AG08395 (cell line): ENCODE measurements around the gene RGMA.
A peak's percentile ranks its signal among the peaks of the same experiment; 100 is the strongest.

Source experiments
- DNase-seq: peaks from one replicate; pipeline ENCODE4 v3.0.0; 2012; ENCODE audit warnings: mixed read lengths, low spot score

RGMA gene

DNA sequence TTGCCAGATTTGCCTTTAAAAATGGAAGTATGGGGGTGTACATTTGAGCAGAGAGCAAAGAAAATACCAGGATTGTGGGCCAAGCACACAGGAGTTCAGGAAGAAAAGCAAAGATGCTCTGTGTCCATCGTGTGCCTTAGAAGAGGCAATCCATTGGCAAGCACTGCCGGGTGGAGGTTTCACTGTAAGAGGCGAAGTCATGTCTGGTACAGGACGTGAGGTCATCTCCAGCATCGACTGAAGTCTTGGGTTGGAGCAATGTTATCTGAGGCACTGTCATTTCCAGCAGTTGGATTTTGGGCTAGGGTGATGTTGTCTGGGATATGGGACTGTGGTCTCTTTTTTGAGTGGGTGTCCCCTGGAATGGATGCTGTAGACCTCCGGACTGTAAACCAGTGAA, 4.8 kb upstream of the RGMA start:
- DNase-seq = no peak

DNA sequence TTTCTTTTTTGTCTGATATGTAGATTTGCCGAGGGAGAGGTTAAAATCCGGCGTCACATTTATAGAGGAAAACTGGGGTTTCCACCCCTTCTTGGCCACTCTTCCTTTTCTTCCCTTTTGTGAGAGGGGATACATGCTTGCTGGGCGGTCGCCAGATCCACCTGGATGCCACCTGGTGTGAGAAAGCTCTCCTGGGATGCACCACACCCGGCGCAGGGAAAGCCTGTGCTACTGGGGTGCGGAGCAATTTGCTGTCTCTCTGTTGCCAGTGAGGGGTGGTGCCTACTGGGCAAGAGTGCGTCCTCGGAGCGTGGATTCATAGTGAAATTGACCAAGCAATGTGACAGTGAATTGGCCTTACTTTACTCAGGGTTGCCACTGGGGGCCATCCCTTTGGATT, 2.5 kb upstream of the RGMA start:
- no peak for DNase-seq

DNA sequence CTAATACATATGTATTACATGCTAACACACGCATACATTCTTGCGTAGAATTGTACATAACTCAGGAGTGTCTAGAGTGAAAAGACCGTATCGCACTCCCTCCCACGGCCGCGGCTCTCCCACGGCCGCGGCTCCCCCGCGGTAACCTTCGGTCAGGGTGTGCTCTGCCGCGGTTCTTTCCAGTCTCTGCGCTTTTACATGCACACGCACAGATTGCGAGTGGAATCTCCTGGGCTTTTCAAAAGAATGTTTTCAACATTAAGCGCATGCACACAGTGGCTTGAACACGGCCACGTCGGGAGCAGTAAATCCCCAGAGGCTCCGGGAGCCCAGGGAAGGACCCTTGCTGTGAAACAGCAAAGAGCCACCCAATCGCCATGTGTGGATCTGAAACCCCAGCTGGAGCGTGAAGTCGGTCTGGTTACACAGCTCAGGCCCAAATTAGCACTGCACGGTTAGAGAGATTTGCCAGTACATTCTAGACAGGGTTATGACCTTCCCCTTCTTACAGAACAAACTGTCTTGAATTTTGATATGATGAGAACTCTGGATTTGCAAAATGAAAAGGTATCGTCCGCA, 805 bp upstream of the RGMA start:
- DNase-seq = no peak

DNA sequence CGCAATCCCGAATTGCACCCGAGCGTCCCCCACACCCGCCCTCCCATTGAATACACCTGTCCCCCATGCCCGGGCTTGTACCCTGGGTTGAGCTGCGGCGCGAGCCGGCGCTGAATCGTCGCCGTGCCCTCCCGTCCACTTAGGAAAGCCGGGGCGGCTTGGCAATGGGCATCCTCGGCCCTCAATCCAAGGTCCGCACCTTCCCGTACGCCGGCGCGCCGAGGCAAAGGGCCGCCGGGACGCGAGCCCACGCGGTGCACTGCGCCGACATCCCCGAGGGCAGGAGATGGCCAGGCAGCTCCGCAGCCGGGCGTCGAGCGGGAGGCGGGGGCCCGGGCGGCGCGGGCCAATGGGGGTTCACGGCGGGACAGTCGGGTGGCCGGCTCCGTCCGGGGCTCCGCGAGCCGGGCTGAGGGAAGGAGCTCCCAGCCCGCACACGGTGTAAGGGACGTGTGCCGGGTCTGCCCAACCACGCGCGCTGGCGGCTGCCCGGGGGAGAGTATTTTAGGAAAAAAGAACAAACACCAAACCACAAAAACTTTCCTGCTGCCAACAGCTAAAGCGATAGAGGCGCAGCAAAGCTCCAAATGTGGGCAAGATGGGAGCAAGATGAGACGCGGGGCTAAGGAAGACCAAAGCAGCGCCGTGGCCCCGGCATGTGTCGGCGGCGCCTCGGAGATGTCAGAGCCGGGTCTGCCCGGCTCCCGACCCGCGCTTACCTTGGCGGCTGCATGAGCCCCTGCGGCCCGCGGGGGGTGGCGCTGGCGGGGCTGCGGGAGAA, 621 bp downstream of the RGMA start:
- peak; percentile 27 for DNase-seq

DNA sequence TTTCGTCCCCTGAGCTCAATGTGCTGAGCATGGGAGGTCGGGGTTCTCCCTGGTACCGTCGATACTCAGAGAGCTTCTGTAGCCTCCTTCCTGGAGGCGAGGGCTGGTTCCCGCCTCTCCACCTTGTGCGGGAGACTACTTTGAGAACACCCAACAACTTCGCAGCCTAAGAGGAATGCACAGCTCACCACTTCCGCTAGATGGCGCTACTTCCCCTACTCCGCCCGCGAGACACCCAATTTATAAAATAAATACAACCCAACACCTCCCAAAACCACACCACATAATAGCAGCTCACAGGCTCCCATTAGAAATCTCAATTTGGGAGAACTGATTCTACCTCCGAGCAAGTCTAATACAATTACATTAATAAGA, 1.2 kb downstream of the RGMA start:
- DNase-seq = peak; percentile 71

DNA sequence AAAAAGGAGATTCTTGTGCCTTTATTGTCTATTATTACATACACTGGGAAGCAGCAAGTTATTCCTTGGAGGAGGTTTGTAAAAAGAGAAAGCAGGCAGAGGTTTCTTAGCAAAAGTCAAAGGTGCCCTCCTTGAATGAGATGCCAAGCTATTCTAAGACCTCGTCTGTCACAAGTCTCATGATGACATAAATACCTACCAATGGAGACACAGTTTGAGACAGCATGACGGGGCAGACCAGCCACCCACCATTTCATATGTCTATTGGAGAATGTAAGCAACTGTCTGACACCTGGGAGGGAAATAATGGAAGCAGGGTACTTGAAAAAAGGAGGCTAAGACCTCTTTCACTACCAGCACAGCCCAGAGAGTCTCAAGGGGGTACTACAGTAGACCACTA, 2.2 kb downstream of the RGMA start:
- DNase-seq = no peak

DNA sequence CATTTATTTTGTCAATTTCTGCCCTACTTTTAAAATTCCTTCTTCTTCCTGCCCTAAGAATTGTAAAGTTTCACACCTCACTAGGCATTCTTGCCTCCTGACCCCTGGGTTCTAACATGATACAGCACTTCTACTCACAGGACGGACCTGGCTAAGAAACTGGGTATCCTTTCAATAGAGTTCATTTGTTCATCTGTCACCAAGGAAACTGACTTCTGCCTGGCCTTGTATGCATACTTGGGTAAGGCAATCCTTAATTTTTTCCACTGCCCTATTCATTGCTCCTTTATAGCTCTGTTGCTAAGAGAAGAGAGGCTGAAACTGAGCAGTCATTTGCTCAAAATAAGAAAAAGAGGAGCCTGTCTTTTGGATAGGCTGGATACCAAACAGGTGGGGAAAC, 3.3 kb downstream of the RGMA start:
- no peak for DNase-seq

DNA sequence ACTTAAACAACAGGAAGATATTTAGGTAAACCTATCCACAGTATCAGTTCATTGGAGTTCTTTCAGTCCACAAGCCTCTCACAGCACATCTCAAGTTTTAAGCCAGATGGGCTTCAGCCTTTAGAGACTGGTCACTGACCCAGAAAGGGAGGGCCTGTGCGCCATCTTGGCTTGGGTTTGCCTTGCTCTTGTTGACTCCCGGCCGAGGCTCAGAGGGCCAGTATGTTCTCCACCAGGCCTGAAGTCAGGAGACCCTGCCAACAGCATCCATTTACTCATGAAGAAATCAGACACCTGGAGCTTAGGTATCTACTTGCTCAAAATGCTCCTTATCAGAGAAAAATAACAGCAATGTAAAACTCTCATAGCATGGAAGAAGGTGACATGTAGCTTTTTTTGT, 6.2 kb downstream of the RGMA start:
- DNase-seq = no peak

DNA sequence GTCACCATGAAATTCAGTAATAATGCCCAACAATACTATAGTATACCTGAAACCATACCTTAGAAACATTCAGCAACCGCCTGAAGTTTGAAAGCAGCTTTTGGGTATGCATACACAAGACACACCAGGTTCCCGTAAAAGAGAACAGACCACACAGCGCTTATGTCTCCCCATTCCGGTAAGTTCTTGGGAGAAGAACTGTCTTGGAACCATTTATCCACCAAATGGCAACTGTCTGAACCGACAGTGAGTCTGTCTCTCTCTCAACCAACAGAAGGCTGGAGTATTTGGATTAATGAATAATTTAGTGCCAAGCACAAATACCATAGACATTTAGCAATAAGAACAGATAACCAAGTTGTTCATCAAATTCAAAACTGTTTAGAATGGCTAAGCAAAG, 7.6 kb downstream of the RGMA start:
- DNase-seq = no peak

DNA sequence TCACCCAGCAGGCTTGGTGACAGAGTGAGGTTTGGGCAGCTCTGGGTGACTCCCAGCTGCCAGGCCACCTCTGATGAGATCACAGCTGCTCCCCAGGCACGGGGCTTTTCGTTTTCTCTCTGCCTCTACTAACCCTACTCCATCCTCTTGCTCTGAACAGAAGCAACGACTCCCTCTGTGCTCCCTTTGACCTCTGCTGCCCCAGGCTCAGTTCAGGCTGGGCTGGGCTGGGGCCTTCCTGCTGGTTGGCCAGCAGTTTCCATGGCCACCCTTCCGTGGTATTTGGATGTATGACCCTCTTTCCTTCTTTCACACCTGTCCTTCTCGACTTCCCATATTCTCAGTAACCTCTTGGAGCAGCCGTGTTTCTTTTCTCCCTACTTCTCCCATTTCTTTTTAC, 8.6 kb downstream of the RGMA start:
- no peak for DNase-seq

DNA sequence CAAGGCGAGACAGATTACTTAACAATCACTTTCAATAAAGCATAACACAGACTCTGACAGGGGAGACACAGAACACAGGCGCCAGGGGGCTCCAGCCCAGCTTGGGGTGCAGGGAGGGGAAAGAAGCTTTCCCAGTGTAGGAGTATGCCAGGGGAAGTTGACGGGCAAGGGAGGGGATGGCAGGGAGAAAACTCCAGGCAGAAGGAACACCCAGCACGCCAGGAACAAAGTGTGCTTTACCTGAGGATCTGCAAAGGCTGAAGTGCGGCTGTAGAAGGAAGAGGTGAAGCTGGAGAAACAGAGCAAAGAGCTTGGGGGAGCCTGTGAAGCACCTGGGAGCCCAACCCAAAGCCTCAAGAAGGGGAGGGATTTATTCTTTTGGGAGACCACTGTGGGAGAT, 12.1 kb downstream of the RGMA start:
- DNase-seq = no peak

DNA sequence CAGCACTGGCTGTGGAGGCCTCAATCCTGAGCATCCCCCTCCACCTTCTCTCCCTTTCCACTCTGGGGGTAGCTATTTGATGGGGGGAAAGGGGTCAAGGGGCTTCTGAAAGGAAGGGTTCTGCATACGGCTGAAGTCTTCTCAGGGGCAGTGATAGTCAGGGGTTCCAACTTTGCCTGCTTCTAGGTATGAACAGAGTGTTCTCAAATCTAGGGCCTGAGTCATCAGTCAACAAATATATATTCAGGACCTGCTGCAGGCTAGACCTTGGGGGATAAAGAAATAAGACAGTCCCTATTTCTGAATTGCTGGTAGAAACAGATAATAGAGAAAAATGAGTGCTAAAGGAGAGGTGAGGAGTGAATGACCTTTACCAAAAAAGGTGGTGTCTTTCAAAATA, 12.8 kb downstream of the RGMA start:
- no peak for DNase-seq

DNA sequence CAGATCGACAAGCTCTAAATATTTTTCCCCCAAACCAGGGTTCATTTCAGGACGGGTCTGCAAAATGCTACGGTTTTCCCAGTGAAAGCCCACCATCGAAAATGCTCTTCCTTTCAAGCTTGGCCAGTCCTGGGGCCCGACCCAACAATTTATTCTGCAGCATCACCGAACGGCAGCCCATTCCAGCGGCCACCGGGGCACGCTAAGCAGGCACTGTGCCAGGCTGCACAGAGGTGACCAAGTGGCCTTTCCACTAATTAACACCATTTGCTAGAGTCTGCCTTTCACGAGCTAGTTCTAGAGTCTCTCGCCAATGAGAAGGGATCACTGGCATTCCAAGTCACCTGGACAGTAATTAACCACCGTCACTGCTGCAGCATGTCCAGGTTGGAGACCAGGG, 14.4 kb downstream of the RGMA start:
- no peak for DNase-seq

DNA sequence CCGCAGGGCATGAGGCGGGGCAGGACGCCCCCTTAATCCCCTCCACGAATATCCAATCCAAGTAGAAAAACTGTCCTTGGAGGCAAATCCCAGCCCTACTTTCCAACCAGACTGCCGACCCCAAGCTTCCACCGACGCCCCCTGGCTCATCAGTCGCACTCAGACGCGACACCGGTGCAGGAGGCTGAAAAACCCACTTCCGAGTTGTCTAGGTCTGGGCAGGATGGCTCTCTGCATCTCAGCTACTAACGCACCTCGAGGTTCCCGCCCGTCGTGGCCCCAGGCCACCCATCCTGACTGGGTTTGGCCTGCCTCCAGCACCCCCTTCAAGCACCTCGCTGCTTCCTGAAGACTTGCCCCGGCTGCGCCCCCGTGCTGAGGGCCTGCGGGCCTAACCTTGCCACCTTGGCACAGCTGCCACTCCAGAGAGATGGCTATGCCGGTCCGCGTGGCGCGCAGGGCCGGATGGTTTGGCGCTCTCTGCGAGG, 15.5 kb downstream of the RGMA start:
- DNase-seq = no peak

DNA sequence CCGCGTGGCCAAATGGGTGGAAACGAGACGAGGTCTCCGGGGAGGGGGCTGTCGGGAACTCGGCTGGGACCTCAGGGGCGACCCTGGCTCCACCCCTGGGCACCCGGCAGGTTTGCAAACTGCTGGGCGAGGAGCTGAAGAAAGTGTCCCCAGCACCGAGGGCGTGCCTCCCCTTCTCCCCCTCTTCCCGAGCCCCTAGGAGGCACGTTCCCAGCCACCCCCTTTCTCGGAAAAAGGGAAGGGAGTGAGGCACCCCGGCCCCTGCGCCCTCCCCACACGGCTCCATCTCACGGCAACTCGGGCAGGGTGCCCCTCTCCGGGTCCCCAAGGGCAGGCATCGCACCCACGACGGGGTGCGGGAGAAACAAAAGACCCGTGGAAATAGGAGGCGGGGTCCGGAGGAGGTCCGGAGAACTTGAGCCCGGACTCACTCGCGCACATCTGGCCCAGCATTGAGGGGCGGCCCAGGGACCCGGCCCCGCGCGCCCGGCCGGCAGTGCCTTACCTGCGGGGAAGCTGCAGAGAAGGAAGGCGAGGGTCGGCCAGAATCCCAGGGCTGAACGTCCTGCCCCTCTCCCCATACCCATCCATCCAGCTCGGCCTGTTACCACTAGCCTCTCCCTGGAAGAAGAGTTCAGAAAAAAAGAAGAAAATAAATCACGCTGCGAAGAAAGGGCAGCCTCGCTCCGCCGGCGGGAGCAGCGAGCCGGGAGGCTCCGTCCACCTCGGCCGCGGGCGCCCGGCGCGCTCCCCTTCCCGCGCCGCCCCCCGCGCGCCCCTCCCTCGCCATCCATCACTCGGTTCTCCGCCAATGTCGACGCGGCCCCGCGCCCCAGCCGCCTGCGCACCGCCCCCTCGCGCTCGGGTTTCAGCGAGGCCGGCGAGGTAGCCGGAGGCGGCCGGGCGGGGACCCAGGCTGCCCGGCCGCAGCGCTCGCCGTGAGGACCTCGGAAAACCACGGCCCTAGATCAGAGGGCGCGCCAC, 16.3 kb downstream of the RGMA start:
- DNase-seq = peak; percentile 69

DNA sequence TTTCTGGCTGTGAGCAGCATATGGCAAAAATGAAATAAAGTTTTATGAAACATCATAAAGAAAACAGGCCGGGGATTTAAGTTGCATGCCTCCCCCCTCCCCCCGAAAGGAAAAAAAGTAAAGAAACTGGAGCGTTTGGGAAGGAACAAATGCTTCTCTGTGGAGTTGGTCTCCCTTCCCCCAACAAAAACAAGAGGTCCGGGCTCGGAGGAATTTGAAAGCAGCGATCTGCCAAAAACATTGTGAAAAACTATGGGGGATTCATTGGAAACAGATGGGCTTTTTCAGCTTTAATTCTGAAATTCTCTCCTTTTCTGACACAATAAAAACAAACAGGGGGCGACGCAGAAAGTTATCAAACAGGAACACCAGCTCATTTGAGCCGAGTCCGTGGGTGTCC, 17.0 kb downstream of the RGMA start:
- peak; percentile 50 for DNase-seq

DNA sequence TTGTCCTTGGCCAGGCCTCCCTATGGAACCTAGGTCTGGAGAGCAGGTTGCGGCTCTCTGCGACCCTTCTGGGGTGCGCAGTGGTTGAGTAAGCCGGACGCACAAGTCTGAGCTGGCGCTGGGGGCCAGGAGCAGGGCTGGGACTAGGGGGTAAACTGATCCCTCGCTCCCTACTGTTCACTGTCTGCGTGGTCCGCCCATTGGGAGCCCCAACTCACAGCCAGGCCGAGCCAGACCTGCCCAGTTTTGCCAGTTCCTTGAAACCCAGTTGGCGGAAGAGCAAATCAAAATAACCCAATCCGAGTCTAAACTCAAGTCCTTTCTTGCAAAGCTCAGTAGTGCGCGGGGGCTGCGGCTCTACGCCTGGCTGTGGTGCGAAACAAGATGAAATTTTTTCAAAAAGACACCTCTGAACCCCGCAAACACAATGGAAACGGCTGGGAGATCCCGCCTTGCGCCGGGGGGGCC, 17.5 kb downstream of the RGMA start:
- DNase-seq = no peak

DNA sequence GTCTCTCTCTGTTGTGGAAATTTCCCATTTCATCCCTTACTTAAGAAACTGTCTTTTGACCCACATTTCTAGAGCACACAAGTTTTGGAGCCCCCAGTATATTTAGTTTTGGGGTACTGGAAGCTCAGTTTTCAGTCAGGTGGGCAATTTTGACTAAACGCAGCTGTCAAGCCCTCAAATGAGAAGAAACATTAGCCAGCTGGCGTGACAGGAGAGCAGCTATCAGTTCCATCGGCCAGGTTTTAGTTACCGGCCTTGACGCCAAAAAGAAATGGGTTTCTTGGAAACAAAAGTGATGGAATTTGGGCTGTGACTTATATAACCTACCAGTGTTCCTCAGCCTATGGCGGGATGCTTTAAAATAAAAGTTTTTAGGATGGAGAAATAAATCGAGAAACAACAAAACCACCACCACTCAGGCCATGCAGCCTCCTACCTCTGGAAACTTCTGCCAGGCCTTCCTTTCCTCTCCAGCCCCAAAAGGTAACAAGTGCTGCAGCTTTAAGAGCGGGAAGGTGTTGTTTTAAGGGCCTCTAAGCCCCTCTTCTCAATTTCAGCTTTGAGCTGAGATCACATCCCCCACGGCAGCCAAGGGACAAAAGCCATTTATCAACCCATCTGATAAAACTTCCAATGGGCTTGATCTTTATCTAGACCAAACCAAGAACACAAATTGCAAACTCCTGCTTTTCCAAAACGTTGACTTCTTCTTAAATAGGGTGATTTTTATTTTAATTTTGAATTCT, 18.3 kb downstream of the RGMA start:
- no peak for DNase-seq

DNA sequence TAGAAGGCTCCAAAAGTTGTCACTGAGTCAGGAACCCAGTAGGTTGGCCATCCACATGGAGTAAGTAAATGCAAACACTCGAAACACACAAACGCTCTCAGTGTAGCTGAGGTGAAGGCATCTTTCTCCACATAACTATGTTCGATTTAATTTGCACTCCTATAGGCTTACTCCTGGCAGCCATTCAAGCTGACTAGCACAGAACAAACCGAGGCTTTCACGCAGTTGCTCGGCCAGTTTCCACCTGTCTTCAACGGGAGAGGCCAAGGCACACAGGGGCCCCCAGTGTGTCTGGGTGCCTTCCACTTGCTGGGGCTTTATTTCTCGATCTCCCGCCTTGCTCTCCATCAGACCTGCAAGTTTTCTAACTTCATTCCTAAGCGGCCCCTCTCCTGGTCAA, 18.9 kb downstream of the RGMA start:
- no peak for DNase-seq

DNA sequence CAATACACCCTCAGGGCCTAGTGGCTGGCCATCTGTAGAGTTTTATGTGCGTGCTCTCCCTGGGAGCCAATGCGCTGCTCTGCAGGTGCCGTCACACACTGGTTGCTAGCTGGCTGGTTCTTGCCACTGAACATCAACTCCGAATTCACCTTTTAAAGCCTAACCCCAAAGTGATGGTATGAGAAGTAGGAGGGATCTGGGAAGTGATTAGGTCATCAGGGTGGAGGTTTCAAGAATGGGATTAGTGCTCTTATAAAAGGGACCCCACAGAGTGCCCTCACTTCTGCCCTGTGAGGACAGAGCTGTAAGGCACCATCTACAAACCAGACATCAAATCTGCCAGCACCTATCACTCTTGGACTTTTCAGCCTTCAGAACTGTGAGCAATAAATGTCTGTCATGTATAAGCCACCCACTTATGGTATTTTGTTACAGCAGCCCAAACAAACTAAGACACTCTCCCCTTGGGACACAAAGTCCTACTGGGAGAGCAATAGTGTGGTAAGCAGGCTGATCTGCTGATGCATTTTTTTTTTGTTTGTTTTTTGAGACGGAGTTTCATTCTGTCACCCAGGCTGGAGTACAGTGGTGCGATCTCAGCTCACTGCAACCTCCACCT, 20.3 kb downstream of the RGMA start:
- DNase-seq = no peak

DNA sequence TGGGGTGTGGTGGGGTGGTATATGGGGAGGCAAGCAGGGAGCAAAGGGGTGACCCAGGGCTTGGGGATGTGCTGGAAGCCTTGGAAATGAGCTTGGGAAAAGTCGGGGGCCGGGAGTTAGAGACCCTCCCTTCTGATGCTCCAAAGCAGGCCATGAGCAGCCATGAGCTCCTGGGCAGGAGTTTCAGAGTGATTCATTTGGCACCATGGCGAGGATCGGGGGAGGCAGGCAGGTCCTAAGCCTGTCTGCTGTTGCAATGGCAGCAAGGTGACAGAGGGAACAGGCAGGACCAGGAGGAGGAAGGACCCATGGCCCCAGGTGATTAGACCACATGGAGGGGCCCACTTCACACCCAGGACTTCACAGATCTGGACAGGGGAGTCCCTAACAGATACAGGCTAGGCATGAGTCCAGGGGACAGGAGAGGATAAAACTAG, 21.3 kb downstream of the RGMA start:
- no peak for DNase-seq
